GM21717 (cell line): ENCODE results near the gene SAE1.
"Not testable (repeated sequence)": the region's sequence is repeated elsewhere in the genome, so short reads cannot be mapped to it uniquely, and the experiment has no call there.

ENCODE experiments used
- ATAC-seq: cut with Tn5 transposase; IDR thresholded peaks from one replicate; pipeline ENCODE4 v1.9.1; 2021; ENCODE audit warnings: mild to moderate bottlenecking, moderate library complexity; ENCODE audit not compliant: unreplicated experiment

Gene SAE1

DNA sequence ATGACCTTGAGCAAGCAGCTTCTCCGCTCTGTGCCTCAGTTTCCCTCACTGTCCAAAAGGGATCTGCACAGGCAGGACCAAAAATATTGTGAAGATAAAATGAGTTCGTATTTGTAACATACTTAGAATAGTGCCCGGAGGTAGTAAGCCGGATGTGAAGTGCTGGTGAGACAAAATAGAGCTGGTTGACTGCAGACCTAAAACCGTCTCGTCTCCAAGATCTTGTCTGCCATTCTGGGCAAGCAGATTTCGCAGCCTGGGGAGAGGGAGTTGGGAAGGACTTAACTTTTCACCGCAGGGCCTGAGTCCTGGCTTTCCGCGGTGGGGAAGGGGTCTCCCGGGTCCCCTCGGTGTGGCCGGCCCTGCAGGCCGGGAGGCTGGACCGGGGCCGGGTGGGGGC is 108.5 kb downstream of the SAE1 start:
- no peak for ATAC-seq

DNA sequence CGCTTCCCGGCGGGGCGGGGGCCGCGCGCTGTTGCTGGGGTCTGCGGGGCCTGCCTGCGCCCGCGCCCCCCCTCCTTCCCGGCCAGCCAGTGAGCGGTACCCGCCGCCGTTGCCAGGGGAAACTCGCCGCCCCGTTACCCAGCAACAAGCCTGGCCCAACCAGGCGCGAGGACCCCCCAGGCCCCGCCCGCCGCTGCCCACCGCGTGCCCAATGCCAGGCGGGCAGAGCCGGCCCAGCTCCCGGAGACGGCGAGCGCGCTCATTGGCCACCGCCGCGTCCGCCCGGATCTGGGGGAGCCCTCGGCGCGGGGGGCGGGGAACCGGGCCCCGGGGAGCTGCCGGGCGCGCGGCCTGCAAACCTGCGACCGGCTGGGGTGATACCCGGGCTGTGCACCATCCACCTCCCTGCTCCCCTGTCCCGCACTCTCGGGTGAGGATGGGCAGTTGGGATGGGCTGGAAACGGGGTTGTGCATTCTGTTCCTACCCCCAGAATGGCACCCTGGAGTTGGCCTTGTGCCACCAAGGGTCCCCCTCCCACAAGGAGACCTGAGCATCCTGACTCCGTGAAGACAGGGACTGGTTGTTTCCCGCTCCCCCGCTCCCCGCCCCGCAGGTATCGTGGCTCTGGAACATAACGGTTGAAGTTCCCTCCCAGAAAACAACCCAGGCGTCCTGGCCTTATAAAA is 109.1 kb downstream of the SAE1 start:
- no peak for ATAC-seq

DNA sequence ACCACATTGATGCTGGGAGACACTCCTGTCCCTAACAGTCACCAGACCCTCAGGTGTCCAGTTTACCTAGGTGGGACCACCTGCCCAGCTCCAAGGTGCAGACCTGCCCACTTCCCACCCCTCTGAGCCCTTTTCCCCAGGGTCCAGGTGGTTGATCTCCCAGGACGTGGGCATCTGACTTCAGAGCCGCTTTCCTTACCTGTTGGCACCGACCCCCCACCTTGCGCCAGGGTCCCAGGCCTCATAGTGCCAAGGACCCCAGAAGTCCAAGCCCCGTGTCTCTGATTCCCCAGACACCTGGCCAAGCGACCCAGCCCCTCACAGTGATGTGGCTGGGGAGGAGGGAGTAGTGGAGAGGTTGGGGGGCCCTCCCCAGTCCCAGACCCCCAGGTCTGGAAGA is 109.9 kb downstream of the SAE1 start:
- ATAC-seq = no peak

DNA sequence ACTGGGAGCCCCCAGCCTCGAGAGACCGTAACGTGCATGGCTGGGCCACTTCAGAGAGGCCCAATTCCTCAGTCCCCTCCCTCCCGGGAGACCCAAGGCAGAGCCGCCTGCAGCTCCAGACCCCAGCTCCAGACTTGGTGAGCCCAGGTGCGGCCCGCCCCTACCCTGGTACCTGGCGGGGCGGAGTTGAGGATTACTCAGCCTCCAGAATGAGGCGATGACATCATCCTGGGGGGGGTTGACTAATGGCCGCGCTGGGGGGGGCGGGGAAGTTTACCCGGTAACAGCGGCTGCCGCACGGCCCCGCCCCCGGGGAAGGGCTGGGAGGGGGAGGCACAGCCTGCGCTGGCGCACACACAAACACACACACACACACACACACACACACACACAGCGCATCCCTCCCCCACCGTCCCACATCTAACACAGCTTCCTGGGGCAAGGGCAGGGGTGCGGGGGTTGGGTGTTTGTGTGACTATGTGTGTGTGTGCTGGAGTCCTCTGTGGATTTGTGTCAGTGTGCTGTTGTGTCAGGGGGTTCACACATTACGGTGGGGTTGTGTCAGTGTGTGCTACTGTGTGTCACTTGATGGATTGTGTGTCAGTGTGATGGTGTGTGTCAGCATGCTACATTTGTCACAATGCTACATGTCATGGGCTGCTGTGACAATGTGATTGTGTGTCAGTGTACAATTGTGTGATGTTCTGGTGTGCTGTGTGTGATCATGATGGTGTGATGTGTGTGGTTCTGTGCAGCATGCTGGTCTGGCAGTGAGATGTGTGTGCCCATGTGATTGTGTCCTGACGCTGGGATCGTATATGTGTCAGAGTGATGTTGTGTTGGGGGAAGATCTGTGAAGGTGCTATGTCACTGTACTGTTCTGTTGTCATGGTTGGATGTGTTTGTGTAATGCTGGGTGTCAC is 110.6 kb downstream of the SAE1 start:
- ATAC-seq = no peak

DNA sequence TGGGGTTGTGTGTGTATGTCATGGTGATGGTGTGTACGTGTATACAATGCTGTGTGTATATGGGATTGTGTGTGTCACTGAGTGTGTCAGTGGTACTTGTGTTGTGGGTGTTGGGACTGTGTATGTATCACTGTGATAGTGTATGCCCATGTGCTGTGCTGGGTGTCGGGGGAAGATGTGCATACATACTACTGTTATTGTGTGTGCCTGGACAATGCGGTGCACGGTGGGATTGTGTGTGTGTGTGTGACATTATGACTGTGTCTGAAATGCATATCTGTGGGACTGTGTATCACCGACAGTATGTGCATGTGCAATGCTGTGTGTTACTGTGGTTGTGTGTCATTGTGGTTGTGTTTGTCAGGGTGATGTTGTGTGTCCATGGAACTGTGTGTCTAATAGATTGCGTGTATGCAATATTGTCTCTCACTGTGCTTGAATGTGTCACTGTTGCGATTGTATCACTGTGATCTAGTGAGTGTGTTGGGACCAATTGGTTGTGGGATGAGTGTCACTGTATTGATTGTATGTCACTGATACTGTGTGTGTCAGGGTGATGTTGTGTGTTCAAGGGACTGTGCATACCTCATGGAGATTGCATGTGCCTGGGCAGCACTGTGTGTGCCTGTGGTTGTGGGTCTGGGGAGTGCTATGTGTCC is 111.4 kb downstream of the SAE1 start:
- ATAC-seq = no peak

DNA sequence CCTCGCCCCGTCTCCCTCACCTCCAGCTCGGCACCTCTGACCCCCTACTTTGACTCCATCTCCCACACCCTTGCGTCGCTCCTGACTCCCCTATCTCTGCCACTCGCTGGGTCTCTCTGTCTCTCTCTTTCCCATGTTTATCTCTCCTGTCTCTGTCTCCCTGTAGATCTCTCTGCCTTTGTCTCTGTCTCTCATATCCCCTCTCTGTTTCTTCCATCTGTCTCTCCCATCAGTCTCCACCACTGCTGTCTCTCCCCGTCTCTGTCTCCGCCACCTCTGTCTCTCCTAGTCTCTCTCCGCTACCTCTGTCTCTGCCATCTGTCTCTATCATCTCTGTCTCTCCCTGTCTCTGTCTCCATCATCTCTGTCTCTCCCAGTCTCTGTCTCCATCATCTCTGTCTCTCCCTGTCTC is 112.7 kb downstream of the SAE1 start:
- no peak for ATAC-seq

DNA sequence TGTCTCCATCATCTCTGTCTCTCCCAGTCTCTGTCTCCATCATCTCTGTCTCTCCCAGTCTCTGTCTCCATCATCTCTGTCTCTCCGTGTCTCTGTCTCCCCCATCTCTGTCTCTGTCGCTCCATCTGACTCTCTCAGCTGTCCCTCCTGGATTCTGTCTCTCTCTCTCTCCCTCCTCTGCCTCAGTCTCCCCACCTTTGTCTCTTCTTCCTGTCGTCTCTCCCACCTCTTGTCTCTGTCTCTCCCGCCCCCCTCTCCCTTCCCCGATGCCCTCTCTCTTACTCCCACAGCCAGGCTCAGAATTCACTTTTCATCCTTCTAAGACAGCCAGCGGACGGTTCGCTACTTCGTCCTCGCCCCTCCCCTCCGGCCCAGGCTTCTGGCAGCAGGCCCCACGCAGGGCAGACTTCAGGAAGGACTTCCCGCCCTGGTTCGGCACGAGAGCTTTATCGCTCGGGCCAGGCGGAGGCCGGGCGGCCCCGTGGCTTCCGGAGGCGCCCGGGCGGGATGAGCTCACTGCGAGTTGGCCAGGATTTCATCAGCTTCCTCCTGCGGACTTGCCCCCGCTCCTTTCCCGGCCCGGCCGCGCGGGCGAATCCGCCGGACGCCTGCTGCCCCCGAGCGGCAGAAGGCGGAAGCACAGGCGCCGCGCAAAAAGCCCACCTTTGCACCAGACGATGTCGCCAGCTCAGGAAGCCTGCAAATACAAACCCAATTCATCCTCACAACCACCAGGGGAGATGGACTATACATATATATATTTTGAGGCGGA is 113.3 kb downstream of the SAE1 start:
- ATAC-seq = no peak

DNA sequence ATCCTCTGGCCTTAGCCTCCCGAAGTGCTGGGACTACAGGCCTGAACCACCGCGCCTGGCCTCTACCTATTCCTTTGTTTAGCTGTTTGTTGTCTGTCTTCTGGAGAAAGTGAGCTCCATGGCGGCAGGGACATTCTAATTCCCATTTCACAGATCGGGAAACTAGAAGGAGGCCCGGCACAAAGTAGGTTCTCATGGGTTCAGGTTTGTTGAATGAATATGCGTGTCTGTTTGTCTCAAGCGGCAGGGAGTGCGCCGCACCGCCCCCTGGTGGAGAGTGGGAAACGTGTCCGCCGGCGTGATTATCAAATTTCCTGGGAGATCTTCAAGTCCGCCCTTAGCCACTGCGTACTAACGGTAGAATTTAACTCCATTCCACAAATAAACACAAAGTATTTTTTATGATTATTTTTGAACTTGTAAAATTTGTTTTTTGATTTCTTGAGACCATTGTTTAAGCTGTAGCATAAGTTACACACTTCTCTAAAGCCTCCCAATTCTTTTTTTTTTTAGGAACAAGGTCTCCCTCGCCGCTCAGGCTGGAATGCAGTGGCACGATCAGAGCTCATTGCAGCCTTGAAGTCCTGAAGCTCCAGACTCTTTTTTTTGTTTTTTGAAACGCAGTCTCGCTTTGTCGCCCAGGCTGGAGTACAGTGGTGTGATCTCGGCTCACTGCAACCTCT is 116.8 kb downstream of the SAE1 start:
- ATAC-seq = no peak

DNA sequence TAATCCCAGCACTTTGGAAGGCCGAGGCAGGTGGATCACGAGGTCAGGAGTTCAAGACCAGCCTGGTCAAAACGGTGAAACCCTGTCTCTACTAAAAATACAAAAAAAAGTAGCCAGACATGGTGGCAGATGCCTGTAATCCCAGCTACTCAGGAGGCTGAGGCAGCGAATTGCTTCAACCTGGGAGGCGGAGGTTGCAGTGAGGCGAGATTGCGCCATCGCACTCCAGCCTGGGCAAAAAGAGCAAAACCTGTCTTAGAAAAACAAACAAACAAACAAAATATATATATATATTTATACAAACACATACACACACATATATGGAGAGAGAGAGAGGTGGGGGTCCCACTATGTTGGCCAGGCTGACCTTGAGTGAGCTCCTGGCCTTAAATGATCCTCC is 122.4 kb downstream of the SAE1 start:
- ATAC-seq = not testable (repeated sequence)

DNA sequence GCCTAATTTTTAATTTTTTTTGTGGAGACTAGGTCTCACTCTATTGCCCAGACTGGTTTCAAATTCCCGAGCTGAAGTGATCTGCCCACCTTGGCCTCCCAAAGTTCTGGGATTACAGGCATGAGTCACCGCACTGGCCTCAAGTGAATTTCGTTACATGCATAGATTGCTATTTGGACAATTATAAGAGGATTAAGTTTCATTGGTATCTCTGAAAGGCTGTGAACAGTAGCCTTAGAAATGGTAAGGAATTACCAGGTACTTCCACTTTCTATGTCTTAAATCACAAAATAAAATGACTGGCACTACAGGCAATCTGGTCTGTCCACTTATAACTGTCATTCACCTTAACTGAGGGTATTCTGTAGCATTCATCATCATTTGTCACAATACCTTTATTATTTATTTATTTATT is 122.8 kb downstream of the SAE1 start:
- no peak for ATAC-seq

DNA sequence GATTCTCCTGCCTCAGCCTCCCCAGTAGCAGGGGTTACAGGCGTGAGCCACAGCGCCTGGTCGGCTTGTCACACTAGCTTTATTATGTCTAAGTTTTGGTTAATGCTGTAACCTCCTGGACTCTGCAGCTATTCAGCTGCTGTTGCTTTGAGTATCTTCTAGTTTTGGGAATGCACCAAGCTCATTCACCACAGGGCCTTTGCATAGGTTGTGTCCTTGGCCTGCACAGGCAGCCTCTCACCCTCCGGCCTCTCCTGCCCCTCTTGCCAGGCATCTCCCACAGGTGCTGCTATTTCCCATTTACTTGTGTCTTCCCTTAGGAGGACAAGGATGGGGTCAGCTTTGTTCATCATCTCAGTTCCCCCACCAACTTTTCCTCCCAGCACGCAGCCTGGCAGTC is 123.3 kb downstream of the SAE1 start:
- no peak for ATAC-seq

DNA sequence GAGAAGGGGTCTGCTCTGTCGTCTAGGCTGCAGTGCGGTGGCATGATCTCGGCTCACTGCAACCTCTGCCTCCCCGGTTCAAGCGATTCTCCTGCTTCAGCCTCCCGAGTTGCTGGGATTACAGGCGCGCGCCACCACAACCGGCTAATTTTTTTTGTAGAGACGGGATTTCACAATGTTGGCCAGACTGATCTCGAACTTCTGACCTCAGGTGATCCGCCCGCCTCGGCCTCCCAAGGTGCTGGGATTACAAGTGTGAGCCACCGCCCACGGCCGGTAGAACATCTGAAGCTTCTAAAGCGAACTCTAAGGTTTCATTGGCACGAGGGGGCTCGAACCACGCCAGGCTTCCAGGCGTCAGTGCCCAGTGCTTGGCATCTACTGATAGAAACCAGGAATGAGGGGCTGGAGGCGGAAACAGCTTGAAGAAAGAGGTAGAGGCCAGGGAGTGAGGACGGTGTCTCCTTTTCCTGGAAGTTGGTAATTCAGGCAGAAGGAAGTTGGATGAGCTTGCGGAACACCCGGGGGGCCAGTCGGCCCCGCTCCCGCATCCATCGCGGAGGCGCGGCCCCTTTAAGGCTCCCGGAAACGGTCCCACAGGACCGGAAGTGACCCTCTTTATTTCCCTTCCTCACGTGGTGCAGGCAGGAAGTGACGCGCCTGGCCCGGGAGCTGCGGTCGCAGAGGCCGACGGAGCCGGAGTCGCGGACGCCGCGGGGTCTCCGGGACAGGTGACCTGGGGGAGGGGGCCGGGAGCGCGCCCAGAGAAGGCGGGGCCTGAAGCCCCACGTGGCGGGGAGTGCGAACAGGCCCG is 125.5 kb downstream of the SAE1 start, which contains the start of gene CCDC9:
CCDC9 (plus strand) TSS at position 647 of the 814 bp plus-strand sequence. CDS start 1,876 bp downstream, outside the sequence.
- peak; percentile 46 for ATAC-seq

DNA sequence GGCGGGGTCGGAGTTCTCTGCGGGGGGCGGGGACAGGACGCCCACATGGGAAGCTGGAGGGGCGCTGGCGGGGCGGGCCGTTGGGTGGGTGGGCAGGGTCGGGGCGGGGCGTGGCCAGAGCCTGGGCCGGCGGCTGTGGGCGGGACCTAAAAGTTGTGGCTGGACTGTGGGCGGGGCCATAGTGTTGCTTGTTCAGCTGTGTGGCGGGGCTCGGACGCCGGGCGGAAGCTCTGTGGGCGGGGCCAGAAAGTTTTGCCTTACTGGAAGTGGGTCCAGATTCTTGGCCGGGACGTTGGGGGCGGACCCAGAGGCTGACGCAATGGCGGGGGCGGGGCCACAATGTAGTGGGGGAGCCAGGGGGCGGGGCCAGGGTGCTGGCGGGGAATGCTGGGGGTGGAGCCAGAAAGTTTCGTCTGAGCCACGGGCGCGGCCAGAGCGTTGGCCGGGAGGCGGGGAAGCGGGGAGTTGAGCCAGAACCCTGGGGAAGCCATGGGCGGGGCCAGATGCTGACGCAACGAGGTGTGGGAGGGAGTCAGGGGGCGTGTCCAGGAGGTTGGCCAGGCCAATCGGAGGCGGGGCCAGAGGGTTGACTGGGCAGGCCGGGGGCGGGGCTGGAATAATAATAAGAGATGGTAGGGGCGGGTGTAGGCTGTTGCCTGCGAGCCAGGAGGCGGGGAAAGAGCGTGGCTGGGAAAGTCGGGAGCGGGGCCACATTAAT is 126.2 kb downstream of the SAE1 start:
- peak; percentile 54 for ATAC-seq

DNA sequence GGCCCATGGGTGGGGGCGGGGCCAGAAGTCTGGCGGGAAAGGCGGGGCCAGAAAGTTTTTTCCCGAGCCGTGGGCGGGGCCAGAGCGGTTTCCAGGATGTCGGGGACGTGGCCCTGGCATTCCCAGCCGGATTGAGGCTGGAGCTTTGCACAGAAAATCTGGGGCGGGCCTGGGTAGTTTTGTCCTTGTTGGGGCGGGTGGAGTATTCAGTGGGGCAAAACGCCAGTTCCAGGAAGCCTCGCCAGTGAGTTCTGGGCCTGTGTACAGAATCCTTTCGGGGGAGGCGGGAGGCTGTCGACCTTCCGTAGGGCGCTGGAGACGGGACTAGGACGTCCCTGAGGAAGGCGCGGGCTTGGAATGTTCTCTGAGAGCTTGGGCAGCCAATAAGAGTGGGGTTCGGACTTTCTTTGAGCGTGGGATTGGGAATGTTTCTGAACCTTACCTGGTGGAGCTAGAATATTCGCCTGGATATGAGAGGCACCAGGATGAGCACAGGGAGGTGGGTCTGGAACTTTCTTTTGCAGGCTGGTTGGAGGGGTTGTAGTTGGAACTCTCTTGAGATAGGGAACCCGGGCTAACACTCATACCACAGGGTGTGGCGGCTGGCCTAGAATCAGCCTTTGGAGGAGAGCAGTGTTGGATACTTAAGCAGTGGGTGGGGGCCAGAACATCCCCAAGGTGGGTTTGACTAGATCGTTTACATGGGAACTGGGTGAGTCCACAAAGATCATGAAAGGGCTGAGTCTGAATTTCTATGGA is 127.0 kb downstream of the SAE1 start:
- no peak for ATAC-seq

DNA sequence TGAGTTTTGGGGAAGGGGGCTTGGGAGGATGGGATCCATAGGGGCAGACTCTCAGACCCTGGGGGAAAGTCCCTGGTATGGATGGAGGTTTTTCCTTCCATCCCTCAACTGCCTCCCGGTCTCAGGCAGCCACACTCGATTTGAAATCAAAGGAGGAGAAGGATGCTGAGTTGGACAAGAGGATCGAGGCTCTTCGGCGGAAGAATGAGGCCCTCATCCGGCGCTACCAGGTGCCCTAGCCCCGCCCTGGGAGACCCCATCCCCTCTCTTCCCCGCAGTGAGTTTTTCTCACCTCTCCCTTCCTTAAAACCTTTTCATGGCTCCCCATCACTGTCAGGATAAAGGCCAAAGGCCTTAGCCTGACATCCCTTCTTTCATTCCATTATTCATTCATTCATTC is 127.8 kb downstream of the SAE1 start:
- ATAC-seq = no peak

DNA sequence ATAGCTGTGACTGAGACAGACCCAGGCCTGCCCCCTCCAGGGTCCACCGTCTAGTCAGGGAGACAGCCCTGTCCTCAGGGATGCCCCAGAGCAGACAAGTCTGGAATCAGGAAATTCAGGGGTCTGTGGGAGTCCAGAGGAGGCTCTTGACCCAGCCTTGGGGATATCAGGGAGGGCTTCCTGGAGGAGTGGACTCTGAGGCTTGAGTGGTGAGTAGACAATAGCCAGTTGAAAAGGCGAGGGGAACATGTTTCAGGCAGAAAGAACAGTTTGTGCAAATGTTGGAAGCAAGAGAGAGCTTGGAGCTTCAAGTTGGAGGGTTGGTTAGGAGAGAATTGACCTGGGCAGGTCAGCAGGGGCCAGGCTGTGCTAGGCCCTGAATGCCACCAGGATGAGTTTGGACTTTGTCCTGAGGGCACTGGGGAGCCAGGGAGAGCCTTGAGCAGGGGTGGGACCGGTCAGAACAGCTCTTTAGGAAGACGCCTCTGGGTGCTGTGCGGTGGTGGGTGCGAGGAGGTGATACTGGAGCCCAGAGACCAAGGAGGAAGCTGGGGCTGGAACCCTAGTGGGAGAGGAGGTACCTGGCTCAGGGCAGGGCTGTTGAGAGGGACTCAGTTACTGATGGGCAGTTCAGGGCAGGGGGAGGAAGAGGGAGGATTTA is 128.4 kb downstream of the SAE1 start:
- ATAC-seq = no peak
